Adipose tissue (tissue), 3 donors: ENCODE results near the gene GABRR3. TPM values are rescaled to one million over a fixed set of nuclear protein-coding genes. Genes with fewer than 3 reads are reported as not detected.

Experiments
- H3K27ac ChIP-seq: one replicate; pipeline ENCODE4 v1.5.1; 2013; ENCODE audit warnings: low read depth, low read length
- WGBS, 3 donors: extraction: QIAGEN DNeasy Blood & Tissue Kit; methylation state at CpG; one replicate each; pipeline ENCODE4 v1.1.7; 2013; 5-methylcytosine and 5-hydroxymethylcytosine counted together
- polyA plus RNA-seq, 3 donors: library from polyadenylated mRNA; stranded (reverse); fragments of 200-250 nt; gene quantifications; one replicate each; pipeline ENCODE4 v1.2.3, GENCODE V29; 2013
- donor health status: healthy with polysubstance abuse.
- donor health status: Bipolar disorder and iron deficiency.
- donor health status: healthy.

Gene GABRR3
- polyA plus RNA-seq, 3 donors = not detected

DNA sequence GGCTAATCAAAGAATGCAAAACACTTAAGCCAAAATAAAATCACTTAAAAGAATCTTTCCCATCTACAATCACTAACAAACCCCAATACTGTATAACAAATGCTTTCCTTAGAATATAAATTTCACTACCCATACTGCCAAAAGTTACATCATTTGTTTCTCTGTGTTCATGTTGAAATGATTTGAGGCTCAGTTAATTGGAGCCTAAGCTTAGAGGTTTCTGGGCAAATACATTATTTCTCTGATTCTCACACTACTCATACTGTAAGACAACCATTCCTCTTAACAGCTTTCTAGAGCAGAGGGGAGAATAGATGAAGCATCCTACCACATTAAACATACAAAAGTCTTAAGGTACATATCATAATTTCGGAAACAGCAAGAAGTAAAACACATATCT lies 65.0 kb downstream of the GABRR3 start:
- no peak overlapping the region for H3K27ac ChIP-seq
- 81 to 86% (median 83%) methylated on average over 1 of the region's 1 CpG for whole genome bisulfite sequencing, 3 donors

DNA sequence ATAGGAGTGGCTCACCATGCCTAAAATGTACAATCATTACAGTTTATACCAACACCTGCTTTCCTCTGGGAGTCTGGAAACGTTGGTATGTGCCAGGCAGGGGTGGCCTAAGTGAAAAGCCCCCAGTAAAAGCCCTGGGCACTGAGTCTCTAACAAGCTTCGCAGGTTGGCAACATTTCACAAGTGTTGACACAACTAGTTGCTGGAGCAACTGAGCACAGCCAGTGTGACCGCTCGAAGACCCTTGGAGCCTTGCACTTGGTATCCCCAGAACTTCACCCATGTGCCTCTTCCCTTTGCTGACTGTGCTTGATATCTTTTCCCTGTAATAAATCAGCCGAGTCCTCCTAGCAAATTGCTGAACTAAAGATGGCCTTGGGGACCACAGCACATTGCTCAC lies 65.6 kb downstream of the GABRR3 start:
- WGBS, 3 donors = 64 to 82% (median 80%) methylated on average over 5 of the region's 5 CpGs
- no peak overlapping the region for H3K27ac ChIP-seq

DNA sequence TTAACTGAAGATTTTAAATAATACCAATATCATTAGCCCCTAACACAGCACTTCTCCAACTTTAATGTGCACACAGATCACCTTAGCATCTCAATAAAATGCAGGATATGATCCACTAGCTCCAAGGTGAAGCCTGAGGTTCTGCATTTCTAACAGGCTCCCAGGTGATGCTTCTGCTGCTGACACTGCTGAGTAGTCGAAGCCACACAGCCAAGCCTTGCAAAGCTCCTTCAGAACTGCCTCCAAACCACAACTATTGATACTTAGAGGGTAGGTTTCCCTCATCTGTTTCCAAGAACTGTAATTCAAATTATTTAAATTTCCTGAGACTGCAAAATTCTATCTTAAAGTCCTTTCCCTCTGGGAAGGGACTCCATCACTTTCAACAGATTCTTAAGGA lies 66.7 kb downstream of the GABRR3 start:
- no peak overlapping the region for H3K27ac ChIP-seq
- WGBS, 3 donors = 85 to 89% (median 88%) methylated on average over 1 of the region's 1 CpG

DNA sequence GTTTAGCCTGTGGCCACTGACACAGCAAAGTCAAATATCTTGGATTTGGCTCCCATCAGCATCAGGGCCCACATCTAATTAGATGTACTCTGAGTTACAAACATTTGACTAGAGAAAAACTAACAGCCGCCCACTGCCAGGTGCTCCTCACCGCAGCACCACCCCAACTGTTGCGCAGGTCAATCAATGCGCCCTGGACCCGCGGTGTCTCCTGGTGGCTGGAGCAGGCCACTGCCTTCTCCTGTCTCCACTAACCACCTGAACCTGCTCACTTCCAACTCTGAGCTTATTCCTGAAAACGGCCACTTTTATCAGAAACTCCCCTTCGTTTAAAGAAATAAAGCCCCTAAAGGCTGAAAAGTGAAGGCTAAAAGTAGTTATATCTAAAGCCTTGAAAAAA lies 67.1 kb downstream of the GABRR3 start:
- H3K27ac ChIP-seq = no peak overlapping the region
- 89 to 96% (median 94%) methylated on average over 8 of the region's 8 CpGs for WGBS, 3 donors

DNA sequence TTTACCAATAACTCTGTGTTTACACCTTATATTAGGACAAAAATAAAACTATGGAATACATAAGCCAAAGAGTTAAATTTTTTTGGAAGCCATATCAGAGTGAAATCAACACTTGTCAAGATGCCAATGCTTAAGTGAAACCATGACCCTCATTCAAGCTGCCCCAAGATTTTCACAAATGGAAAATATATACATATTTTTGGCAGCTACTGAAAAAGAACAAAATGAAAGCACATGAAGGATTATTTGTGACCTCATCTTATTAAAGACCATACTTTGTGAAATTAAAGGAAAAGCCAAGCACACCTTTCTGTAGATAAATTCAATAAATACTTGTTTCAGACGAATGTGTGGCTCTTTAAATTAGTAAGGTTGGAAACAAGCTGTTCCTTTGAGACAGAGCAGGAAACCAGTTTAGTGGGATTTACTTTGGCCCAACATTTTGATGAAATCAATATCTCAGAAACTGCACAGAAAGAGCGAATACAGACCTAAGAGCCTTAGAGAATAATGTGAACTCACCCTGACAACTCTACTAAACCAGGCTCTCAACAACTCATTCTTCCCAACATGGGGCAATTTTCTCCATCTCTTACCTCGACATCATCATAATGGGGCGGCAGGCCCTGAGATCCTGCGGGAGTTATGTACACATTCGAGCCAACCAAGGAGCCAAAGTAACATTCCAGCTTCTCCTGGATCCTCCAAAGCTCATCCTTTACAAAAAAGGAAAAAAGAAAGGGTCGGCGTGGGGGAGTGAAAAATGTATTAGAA lies 73.9 kb downstream of the GABRR3 start:
- H3K27ac ChIP-seq = no peak overlapping the region
- WGBS, 3 donors = 56 to 78% (median 77%) methylated on average over 8 of the region's 8 CpGs

DNA sequence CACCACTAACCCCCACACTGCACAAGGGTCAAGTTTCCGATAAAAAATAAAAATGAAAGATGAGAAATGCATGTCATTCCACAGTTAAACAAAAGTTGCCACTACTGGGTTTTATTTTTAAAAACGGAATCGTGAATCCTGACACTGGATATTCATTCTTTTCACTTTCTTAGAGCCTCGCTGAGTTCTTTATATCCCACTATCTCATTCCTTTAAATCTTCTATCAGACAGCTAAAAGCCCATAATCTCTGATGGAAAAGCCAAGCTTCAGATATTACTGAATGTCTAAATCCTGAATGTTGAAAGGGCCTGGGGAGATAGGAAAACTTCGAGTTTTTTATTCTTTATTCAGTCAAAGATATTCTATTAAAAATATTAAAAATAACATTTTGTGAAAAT lies 74.6 kb downstream of the GABRR3 start:
- H3K27ac ChIP-seq = no peak overlapping the region
- WGBS, 3 donors = 71 to 89% (median 76%) methylated on average over 5 of the region's 5 CpGs

DNA sequence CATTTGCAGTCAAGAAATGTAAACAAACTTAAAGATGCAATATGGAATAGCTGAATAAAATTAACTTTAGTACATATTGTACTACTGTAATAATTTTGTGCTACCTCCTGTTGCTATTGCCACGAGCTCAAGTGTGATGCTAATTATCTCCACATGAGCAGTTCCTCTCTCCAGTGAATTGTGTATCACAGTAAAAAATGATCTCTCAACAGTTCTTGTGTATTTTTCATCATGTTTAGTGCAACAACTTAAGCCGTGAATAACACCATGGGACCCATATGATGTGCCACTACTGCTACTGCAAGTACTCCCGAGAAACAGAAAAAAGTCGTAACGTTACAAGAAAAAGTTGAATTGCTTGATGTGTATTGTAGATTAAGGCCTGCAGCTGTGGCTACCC lies 75.2 kb downstream of the GABRR3 start:
- WGBS, 3 donors = 76 to 87% (median 80%) methylated on average over 5 of the region's 5 CpGs
- H3K27ac ChIP-seq = no peak overlapping the region

DNA sequence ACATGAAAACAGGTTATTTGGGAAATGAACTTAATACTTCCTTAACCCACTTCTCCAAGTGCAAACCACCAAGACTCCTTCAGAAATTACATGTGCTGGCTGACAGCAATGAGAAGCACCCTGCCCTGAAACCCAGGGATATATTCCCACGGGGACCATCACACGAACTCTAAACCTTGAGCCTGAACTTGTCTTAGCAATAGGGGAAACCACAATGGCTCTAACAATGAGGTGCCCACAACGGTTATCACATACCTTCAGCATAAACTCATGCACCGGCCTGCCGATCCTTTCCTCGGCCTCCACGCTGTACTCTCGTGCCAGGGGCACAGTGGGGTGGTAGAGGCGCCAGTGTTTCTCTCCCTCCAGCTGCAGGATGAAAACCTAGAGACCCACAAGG lies 76.3 kb downstream of the GABRR3 start:
- H3K27ac ChIP-seq = no peak overlapping the region
- 95 to 97% (median 96%) methylated on average over 9 of the region's 9 CpGs for WGBS, 3 donors

DNA sequence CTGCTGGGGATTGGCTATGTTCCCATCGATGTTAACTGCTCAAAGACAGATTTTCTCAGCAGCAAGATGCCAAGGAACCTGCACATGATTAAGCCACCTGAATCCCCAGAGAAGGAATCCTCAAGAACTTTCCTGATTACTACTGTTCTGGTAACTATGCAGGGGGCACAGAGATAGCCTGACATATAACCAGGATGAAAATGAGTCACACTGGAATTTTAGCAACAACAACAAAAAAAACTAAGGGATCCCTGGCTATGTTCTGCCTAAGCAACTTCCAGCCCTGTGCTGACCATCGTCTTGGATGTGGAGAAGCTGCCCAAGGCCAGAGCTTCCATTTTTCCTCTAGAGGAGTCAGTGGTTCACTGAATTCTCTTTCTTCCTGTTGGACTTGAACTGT lies 76.7 kb downstream of the GABRR3 start:
- 88 to 96% (median 91%) methylated on average over 2 of the region's 2 CpGs for WGBS, 3 donors
- H3K27ac ChIP-seq = no peak overlapping the region

DNA sequence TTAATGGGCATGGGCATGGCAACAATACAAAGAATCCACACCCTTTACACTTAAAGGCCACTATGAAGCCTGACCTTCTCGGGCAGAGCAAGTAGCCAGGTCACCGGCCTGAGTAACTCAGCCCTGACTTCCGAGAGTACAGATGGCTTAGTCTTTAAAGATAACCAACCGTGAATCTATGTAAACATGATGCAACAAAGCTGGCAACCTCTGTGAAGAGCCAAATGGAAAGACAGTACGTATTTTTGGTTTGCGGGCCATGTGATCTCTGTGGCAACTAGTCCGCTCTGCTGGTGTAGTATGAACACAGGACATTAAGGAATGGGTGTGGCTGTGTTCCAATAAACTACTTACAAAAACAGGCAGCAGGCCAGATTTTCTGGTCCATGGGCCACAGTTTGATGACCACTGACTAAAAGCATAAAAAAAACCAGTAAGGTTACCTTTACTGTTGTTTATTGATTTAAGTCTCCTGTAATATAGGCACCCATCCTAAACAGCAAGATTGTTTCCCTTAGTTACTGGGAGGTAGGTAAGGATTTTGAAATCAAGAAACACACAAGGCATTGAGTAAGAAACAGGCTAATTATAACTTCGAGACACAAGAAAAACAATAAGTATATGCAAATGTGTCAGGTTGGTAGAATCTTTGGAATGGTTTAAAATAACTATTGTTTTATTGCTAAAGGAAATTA lies 77.4 kb downstream of the GABRR3 start:
- 73 to 88% (median 77%) methylated on average over 8 of the region's 8 CpGs for WGBS, 3 donors
- H3K27ac ChIP-seq = no peak overlapping the region

DNA sequence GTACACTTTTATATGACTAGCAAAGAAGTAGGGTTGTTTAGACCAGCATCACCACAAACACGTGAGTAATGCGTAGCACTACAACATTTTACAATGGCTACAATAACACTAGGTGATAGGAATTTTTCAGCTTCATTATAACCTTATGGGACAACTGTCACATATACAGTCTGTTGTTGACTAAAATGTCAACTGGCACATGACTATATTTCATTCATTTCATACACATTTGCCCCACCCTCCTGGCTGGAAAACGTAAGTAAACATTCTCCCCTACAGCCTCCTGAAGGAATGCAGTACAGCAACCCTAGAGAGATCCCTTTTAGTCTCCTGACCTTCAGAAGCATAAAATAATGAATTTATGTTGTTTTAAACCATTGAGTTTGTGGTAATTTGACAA lies 79.1 kb downstream of the GABRR3 start:
- no peak overlapping the region for H3K27ac ChIP-seq
- WGBS, 3 donors = 79 to 94% (median 89%) methylated on average over 3 of the region's 3 CpGs

DNA sequence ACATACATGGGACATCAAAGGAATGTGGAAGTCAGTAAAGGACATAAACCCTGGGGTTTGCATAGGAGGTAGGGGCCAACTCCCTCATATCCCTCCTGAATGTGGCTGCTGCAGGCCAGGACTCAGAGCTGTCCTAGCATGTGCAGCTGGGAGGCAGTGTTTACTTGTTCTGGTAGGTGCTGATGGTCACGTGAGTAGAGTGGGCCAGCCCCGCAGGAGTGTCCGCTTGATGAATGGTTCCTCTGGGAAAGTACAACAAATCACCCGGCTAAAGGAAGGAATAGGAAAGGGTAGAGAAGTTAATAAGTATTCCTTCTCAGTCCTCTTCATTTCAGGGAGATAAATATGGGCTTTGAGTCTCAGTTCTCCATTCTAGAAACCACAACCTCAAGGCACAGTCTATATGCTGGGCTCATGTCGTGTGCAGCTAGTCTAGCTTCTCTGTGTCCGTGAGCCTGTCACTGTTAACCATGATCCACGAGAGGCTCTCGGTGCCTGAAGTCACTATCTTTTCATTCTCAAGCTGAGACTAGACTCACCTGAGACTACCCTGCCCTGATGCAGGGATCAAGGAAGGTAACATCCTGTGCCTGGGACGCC lies 80.8 kb downstream of the GABRR3 start:
- 82 to 91% (median 84%) methylated on average over 9 of the region's 9 CpGs for WGBS, 3 donors

DNA sequence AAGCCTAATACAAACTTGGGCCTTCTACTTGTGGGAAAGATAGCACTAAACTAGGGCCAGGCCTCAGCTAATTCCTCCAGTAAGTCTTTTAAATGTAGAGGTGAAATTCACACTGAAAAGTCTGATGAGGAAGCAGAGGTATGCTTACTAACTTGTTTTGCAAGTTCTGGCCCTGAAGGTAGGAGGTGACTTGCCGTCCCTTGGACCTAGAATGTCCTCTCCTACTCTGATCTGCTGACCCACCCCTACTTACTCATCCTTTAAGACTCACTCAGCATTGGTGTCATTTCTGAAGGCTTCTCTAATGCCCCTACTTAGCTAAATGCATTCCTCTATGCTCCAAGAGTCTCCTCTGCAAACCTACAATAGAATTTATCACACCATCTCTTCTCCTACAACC lies 82.2 kb downstream of the GABRR3 start:
- WGBS, 3 donors = 90 to 92% (median 92%) methylated on average over 1 of the region's 1 CpG
- no peak overlapping the region for H3K27ac ChIP-seq

More for the DNA sequence above, 80.8 kb downstream of the GABRR3 start:
- H3K27ac ChIP-seq = no peak overlapping the region

DNA sequence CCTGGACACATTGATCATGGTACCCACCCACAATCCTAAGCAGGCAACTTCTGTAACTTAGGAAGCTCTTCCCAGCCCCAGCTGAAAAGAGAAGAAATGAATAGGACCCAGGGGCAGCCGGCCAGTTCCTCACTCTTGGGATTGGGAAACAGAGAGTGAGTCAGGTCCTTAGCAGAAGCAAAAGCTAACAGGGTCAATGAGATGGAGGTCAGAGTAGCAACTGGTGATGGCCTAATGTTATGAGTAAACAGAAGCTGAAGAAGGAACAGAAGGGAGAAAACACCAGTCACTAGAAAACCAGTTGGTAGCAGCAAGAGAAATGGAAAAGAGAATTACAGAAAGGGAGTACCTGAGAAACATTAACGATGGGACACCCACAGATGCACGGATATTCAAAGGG lies 82.8 kb downstream of the GABRR3 start:
- H3K27ac ChIP-seq = no peak overlapping the region
- 76 to 91% (median 85%) methylated on average over 3 of the region's 3 CpGs for WGBS, 3 donors

DNA sequence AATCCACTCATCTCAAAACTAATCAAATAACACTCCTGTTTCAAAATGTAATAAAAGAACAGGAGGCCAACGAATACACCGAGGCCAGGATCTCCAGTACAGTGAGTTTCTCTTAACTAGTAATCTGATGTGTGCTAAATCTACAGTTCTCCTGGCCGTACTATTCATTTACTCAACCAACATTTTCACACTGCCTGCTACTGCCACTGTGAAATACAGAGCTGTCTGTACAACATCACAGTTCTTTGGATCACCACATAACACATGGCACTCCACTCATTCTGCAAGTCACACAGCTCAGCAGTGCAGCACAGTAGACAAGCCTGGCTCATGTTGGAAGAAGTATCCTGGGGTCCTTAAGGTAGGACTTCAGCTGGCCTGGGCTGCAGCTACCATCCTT lies 84.8 kb downstream of the GABRR3 start:
- 92 to 95% (median 93%) methylated on average over 3 of the region's 3 CpGs for WGBS, 3 donors
- no peak overlapping the region for H3K27ac ChIP-seq

DNA sequence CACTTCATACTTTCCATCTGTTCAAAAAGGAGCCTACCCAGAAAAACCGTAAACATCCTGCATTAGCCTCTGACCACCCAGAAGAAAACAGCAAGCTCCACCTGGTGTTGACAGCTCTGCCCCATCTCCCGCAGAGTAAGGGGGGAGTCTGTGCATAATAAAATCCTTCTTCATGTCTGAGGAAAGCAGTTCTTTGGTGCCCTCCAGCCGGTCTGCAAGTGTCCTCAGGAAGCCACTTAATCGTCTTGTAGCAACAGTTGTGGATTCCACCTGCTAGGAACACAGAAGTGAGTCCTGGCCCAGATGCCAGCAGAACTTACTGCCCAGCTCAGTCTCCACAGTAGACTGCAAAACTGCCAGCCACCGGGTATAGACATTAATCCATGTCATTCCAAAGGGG lies 85.4 kb downstream of the GABRR3 start:
- 75 to 86% (median 77%) methylated on average over 5 of the region's 5 CpGs for WGBS, 3 donors
- H3K27ac ChIP-seq = no peak overlapping the region

DNA sequence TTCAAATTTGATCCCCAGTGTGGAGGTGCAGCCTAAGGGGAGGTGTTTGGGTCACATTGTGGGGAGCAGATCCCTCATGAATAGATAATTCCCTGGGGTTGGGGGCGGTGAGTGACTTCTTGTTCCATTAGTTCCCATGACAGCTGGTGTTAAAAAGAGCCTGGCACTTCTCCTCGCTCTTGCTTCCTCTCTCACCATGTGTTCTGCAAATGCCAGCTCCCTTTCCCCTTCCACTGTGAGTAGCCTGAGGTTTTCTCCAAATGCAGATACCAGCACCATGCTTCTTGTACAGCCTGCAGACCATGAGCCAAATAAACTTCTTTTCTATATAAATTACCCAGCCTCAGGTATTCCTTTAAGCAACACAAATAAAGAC lies 86.0 kb downstream of the GABRR3 start:
- 87 to 98% (median 91%) methylated on average over 2 of the region's 2 CpGs for WGBS, 3 donors
- no peak overlapping the region for H3K27ac ChIP-seq

DNA sequence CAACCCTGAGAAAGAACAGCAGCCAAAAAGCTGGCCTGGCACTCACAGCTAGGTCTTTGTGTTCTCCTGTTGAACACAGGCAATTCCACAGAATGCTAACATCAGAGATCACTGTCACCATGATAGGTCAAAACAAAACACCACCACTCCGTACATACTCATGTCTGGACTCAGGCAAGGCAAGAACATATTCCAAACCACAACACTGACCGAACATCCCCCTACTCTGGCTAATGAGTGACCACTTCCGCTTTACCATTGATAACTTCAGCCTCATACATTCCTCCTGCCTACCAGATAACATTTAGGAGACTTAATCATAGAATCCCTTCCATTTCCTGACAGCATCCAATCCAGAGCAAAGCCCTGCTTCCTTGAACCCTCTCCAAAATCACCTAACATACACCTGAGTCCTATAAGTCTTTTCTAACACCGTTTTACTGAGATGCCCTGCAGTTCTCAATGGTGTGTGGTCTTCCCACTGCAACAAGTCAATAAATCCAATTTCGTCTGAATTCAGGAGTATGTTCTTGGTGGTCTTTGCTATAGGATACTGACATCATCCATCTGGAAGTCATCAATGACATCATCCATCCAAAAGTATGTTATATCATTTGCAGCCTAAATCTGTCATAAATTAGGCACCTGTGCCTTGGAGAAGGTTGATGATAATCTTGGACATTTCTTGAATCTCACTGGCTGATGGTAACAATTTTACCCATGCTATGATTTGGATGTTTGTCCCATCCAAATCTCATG lies 86.6 kb downstream of the GABRR3 start:
- no peak overlapping the region for H3K27ac ChIP-seq
- 81 to 93% (median 91%) methylated on average over 5 of the region's 5 CpGs for WGBS, 3 donors
